GM12872 (cell line): Measurements from ENCODE around the gene NLRX1.

ENCODE experiments used
- CTCF ChIP-seq: IDR thresholded peaks from 3 replicates; pipeline ENCODE4 v1.5.1; 2011; ENCODE audit warnings: low read depth, mild to moderate bottlenecking, low read length, moderate library complexity; ENCODE audit not compliant: insufficient read depth

NLRX1 gene

GRCh38 chr11:119126675-119127268 is 41.8 kb upstream of the NLRX1 start:
- no peak for TF ChIP-seq CTCF

- TF ChIP-seq CTCF: no peak
Measured at GRCh38 chr11:119130662-119131061, 37.9 kb upstream of the NLRX1 start.

DNA sequence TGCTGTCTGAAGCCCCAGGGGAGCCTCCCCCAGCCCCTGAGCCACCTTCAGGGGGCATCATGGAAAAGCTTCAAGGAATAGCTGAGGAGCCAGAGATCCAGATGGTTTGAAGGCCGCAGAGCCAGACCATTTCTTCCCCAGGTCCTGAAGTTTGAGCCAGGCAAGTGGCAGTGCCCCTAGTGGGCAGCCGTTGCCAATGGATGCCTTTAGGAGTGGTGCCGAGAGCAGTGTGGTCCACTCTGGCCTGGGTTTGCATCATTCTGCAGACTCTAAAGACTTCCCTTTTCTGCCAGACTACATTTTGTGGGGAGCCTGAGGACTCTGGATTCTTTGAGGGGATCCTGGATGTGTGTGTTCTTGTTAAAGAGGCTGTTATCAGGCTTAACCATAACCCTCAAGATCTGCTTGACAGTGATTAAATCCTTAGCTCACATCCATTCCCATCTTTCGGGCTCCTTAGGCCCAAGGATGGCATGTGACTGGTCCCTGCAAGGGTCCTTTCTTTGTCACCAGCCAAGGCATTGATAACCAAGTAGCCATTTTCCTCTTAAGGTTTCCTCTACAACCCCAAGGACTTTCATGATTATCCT is 34.0 kb upstream of the NLRX1 start:
- peak; percentile 78 for TF ChIP-seq CTCF

GRCh38 chr11:119144825-119145486 is 23.6 kb upstream of the NLRX1 start:
- peak; percentile 71 for TF ChIP-seq CTCF

- TF ChIP-seq CTCF: no peak
Measured at GRCh38 chr11:119145551-119145950, 23.0 kb upstream of the NLRX1 start.

- no peak for TF ChIP-seq CTCF
Measured at GRCh38 chr11:119147604-119148333, 20.8 kb upstream of the NLRX1 start.

DNA sequence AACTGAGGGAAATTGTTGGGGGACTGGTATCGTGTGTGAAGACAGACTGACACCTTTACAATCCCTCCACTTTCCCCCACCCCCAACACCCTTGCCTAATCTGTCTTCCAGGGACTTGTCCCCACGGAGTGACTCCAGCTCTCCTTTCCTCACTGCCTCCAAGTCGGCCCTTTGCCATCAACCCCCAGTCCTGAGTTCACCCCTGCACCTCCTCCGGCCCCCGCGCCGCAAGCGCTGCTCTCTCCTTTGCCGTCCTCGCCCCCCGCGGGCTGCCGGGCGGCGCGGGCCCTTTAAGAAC is 19.9 kb upstream of the NLRX1 start:
- TF ChIP-seq CTCF: no peak
